NCI-H524 treated with DMSO at 0.1 percent for 48 hours (cell line): Measurements from ENCODE around the gene HMGCS2.

Experiments
- DNase-seq: peaks from one replicate; lab custom pipeline; 2025; lab: John Stamatoyannopoulos, UW

Gene HMGCS2

DNA sequence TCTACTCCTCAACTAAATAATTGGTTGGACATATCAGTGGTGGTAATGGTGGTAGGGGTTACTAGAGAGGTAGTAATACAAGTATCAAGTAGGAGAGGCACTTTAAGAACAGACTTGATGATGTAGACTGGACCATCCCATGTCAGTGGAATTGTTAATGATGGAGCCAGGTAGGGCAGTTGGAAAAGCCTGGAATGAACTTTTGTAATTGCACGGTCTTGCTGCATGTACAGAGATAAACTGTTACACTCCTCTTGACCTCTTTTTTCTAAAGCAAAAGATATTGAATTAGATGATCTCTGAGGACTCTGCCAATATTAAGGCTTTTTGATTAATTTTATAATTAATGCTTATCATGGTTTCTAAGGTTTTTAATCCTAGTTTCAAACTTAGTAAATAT, 5.8 kb downstream of the HMGCS2 start:
- DNase-seq = no peak

DNA sequence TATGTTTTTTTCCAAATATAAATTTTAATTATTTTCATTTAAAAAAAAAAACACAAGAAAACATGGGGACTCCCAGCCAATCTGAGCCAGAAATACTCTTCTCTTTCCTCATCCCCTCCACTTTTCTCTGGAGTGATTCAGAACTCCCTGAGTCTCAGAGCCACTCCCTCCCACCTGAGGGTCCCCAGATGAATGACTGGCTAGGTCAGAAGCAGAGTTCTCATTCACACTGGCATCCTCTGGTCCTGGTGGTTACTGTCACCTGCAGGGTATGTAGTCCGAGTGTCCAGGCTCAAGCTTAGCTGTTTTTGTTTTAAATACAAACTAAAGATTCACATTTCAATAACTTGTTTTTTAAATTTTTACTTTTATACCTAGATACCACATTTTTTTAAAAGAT, 6.3 kb downstream of the HMGCS2 start:
- DNase-seq = no peak

DNA sequence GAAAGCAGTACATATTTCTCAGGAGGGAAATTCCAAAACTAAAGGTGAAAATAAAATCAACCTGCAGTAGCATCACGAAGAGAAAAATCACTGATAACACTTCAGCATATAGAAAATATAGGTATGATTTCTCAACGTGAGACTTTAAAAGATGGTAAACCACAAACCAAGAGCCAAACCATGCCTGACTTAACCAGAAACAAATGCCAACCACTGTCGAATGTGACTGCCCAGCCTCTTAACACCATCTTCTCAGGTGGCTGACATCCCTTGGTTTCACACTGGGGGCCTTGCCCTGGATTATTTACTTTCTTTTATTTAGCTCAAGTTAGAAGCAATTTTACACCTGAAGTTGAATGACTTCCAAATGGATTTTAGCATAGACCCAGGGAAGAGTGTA, 10.1 kb downstream of the HMGCS2 start:
- no peak for DNase-seq

DNA sequence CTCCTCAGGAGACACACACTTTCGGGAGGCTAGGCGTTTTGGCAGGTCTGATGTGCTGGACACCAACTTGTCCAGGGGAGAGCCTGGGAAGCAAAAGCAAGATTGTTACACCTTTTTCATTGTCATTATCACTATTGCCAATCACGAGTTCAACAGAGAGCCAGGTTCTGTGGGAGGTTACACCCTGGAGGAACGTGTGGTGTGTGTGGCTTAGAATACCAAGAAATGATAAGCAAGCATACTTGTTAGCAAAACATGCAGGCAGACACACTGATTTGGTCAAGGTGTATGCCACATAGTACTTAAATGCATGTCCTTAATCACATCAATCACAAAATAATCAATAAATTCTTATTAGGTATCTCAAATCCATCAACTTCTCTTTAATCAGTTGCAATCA, 16.1 kb downstream of the HMGCS2 start:
- no peak for DNase-seq

DNA sequence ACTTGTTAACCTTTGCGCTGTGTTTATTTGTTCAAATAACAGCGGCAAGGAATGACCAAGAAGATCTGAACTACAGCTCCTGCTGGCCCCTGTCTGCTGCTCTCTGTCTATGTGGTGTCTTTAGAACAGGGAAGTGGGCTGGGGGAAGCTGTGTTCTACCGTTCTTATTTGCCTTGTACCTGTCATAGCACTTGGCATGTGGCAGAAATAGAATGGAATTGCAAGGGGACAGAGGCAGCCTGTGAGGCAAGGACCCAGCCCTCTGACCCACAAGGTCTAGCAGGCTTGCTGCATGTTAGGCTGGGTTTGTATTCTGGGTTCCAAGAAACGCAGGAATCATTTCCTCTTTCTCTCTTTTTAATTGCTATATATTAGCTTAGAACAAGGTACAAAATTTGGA, 20.7 kb downstream of the HMGCS2 start:
- no peak for DNase-seq

DNA sequence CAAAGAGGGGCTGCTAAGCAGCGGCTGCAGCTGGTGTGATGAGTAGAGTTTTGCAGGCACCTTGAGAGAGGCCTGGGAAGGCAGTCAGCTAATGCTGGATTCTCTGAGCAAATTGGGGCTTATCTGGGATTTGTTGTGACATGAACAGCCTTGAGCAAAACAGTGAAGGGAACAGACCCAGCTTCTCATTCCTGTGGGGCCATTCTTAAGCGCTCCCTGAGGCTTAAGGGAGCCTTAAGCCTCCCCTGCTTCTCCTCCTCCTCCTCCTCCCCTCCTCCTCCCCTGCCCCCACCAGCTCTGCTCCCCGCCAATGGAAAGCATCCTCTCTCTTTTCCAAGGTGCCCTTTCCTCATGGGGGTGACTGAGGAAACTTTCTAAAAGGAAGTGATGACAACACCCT, 21.3 kb downstream of the HMGCS2 start:
- no peak for DNase-seq

DNA sequence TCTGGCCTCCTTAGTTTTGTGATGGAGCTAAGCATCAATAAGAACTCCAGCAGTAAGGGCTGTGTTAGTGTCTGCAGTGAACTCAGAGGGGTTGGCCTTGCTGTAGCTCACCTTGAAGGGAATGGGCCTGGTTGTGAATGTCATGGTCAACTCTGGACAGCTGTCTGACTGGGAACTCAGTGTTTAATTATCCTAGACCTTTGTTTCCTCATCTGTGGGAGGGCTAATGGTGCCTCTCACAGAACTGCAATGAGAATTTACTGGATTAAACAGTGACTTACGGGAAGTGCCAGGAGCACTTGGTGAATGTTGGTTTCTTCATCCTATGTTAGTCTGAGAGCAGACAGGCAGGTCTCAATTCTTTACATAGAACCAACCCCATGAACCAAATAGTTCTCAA, 23.7 kb downstream of the HMGCS2 start:
- no peak for DNase-seq

DNA sequence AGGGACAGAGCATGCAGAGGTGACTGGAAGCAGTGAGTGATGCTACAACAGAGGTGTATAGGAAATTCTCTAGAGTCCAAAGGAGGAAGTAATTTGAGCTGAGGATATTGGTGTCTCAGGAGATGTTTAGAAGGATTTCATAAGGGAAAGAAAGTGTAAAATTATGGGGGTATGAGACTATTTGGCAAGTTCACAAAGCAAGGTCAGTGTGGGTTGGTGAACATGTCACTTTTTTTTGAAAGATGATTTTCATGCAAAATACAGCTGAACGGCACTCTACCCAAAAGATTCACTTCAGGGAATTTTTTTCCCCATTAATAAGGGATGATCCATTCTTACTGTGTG, 24.1 kb downstream of the HMGCS2 start:
- DNase-seq = no peak

DNA sequence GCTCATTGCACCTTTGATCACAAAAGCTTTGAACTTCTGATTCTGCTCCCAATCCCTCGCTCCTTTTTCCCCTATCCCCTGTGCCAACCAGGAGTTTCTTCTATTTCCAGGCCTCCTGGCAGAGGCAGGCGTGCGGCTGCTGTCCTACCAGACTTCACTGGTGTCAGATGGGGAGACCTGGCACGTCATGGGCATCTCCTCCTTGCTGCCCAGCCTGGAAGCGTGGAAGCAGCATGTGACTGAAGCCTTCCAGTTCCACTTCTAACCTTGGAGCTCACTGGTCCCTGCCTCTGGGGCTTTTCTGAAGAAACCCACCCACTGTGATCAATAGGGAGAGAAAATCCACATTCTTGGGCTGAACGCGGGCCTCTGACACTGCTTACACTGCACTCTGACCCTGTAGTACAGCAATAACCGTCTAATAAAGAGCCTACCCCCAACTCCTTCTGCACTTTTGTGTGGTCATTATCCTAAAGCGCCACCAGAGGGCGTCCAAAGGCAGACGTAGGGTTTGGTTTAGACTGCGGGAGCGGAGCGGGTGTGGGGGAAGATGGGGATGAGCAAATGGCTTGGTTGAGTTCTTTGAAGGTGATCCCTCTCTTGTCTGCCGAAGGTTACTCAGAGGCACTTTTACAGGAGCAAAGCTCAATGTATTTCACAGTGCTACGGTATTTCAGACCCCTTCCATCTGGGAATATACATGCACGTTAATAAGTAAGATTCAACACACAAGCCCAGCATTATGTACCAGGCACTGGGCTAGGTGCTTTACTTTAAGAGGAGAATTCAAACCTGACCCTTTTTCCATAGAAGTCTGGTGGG, 24.7 kb downstream of the HMGCS2 start:
- no peak for DNase-seq

DNA sequence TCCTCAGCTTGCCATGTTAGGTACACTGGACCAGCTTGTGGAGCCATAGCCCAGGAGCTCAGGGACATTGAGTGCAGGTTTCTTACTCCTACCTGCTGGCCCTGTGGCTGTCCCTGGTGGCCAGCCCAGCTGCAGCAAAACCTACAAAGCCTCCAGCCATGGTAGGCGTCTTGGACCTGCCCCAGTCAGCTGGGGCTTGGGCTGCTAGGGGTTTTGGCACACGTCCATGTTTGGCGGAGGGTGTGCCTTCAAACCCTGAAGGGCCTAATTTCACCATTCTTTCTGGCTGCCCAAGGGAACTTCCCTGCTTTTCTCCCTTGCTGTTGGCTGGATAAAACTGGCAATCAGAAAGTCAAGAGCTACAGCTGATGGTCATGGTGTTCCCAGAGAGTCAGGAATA, 25.4 kb downstream of the HMGCS2 start:
- no peak for DNase-seq

DNA sequence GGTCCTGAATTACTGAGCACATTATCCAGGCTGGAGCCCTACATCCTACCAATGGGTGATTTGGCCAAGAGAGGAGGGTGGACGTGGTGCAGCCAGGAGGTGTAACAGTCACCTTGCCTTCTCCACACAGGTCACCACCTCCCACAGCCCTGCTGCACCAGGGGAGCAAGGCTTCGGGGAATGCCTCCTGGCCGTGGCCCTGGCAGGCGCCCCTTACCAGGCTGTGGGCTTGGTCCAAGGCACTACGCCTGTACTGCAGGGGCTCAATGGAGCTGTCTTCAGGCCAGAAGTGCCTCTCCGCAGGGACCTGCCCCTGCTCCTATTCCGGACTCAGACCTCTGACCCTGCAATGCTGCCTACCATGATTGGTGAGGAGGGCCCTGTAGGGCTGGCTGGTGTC, 26.0 kb downstream of the HMGCS2 start:
- DNase-seq = no peak

DNA sequence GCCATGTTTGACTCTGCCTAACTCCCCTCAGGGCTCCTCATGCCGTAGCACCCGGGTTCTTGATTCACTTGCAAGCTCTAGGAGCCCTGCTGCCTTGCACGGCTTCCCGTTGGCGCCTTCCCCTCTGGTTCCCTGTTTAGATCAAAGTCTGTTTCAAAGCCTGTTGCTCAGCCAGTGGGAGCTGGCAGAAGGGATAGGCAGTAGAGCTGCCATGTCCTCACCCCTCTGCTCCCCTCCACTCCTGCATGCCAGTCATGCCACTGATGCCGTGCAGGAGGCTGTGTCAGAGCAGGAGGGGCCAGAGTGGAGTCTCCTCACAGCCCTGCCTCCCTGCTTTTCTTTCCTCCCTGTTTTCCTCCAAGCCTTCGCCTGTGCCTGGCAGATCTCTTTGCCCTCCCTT, 26.5 kb downstream of the HMGCS2 start:
- DNase-seq = no peak

DNA sequence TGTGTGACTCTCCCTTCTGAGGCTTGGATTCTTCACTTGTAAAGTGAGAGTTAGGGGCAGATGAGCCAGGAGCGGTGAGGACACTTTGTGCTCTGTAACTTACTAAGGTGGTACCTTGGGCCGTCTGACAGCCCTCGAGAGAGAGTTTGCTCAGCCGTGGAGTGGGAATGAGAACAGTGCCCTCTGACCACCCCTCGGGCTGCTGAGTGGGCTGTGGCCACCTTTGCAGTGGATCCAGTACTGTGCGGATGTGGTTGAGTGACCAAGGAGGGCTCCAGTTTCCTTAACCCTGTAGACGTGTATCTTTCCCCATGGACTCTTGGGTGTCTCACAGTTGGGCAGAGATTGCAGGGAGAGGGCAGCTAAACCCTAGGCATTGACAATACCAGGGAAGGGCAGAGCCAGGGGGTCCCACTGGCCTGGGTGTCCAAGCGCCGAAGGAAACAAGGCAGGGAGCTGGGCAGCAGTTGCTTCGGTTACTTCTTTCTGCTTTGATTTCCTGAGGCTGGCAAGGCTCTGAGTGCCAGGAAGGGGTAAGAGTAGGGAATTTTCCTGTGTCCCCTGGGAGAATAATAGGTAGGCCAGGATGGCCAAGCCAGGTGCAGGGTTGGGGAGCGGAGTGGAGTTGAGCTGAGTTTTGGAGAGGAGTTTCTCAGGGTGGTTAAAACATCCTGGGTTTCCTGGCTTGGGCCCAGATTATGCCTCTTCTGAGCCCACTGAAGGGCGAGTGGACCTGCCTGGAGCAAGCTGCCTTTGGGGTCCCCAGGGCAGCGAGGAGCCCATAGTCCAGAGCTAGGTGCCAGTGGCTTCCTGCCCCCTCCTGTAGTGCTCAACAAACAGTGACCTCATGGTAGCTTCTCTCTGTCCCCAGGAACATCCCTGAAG, 27.6 kb downstream of the HMGCS2 start:
- no peak for DNase-seq

DNA sequence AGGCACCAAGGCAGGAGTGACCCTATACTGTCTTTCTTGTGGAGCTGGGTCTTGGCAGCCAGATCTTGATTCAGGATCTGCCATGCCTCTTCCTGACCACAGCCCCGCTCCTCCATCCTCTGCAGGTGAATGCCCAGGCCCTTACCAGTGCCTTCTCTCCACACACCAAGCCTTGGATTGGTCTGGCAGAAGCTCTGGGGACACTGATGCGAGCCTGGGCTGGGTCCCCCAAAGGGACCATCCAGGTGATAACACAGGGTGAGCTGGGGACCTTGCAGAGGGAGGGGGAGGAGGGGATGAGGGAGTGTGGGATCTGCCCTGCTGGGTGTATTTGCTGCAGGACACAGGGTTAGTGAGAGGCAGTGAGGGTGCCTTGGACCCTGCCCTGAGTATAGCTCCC, 28.4 kb downstream of the HMGCS2 start:
- DNase-seq = no peak

DNA sequence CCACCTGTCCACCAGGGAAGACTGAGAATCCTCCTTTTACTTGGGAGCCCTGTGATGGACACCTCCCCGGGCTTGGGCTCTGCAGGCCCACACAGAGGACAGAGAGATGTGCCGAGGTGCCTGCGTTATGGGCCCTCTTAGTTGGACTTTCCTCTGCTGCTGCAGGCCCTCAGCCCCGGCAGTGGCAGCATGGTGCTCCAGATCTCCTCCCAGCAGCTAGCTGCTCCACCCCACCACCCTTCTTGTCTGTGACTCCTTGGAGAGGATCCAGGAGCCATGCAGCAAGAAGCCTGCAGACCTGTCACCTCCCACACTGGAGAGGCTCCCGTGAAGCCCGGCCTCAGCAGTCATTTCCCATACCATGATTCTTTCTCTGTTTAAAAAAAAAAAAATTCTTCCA, 29.6 kb downstream of the HMGCS2 start:
- no peak for DNase-seq

DNA sequence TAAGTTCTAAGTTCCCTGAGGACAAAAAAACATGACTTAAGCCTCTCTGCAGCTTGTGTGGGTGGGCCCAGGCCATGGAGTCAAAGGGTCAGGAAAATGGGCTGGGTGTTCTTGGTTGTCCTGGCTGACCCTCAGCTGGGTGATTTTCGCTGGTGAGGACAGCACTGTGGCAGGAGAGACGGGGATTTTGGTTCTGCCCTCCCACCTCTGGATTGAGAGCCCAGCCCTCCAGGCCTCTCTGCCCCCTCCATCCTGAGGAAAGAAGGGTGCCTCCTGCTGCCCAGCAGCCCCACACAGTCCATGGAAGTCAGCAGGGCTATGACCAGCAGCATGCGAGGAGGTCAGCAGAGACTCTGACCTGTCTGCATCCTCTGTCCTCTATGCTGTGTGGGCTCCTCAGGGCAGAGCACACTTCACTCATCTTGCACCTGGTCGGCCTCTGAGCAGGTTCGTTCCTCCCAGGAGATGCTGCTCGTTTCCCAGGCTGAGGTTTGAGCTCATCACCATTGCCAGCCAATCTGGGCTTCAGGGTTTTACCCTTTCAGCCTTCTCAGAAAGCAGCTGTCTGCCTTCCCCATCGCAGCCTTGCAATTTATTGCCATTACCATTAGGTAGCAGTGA, 30.5 kb downstream of the HMGCS2 start:
- DNase-seq = no peak

DNA sequence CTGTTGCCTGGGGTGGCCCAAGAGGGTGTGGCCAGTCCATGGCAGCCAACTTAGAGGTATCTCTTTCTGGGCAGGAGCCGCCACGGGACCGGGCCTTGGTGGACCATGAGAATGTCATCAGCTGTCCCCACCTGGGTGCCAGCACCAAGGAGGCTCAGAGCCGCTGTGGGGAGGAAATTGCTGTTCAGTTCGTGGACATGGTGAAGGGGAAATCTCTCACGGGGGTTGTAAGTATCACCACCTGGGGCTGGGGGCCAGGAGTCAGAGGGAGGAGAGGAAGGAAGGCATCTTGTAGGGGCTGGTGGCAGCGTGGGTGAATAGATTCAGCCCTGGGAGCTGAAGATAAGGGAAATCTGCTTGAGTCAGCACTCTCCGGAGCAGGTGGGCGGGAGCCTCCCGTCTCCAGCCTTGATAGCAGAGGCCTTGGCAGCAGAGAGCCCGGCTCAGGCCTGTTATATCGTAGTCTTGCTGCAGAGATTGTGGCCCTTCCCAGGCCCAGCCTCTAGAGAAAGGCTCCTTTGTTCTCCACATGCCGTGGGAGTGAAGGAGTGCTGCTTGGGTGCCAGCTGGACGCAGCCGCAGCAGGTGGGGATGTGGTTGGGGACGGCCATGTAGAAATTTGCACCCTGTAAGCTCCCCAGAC, 31.5 kb downstream of the HMGCS2 start:
- DNase-seq = no peak

DNA sequence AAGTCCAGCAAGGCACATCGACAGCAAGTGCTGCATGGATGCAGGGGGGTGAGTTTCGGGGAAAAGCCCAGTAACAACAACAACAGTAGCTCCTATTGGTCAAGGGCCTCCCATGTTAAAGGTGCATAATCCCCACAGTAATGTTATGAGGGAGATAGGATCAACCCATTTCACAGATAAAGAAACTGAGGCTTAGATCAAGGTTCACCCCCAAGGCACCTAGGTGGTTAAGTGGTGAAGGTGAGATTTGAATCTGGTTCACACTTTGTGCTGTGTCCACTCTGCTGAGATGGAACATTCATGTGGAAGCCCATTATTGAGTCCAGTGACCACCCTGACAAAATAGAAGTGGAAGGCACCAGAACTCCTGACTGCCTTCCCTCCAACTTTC, 32.1 kb downstream of the HMGCS2 start:
- no peak for DNase-seq

DNA sequence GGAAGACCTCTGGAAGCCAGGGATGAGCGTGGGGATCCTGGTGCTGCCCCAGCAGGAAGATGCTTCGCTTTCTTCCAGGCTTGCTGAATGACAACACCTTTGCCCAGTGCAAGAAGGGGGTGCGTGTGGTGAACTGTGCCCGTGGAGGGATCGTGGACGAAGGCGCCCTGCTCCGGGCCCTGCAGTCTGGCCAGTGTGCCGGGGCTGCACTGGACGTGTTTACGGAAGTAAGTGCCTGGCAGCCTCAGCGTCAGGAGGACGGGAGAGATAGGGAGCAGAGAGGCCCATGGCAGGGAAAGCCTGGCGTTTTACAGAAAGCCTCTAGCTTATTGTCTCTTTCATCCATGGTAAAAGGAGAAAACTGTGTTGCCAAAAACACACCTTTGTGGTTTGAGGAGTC, 33.5 kb downstream of the HMGCS2 start:
- no peak for DNase-seq

DNA sequence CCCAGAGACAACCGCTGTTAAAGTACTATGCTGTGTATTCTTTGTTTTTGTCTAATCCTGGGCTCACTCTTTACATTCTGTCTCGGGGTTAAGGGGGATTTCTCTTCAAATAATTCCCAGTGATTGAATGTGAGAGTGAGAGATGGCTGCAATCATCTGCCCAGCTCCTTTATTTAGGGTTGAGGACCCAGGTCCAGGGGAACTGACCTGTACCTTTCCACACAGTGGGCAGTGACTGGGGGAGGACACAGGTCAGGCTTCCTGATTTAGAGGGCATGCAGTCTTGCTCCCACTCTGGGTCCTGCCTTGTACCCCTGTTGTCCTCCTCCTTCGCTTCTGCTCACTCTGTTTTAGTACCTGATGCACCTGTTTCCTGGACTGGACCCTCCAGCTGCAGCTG, 35.0 kb downstream of the HMGCS2 start:
- no peak for DNase-seq

DNA sequence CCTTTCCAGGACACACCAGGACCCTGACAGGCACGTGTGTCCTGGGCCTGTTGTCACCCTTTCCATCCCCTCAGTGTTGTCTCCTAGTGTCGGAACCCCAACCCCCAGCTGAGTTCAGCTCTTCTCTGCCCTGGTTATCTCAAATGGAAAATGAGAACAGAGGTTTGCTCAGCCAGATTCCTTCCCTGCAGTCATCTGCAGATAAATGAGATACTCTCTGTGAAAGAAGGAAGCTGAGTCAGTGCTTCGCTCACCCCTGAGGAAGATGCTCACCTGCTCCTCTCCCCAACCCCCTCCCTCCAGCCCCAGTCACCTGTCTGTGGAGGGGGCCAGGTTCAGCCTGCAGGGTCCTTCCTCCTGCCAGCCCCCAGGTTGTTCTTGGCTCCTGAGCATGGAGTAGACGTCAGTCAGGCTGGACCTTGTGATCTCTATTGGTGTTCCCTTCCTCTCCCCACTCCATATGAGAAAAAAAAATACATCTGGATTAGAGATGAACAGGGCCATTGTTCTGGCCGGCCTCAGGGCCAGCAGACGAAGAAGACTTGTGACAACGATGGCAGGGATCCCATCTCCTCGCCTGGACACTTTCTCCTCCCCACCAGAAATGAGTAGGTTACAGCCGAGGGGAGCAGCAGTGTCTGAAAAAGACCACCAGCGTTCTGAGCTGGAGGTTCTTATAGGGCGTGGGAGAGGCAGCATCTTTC, 36.1 kb downstream of the HMGCS2 start:
- DNase-seq = no peak
